ENCODE data around the gene FAM120AOS. TPM values are rescaled to one million over a fixed set of nuclear protein-coding genes. Genes with fewer than 3 reads are reported as not detected.

The FAM120AOS gene
- total and polyA plus RNA-seq, 2 of the 8 experiments (the other 6 are each of a cell fraction or from before 2014, with no cell fraction given), result 29.6 to 37.6 TPM

DNA sequence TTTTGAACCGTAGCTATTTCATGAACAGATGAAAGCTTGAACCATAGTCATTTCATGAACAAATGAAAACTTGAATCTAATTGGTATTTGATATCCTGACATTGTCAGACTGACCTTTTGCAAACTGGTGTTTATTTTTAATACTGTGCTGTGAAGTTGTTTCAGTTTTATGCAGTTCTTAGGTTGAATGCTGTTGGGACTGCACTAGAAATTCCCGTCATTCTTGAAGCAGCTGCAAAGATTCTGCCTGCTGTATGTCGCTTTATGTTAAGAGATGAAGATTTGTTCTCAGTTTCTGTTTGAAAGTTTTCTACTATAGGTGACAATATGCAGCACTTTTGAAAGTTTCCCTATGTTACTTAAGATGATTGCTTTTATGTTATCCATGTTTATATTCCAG lies 22.5 kb upstream of the FAM120AOS start (continued):
- no peak for TF ChIP-seq EZH2 (IDR thresholded peaks at IDR 0.05; ENCODE audit: low read depth, low read length, severe bottlenecking)
- no peak for TF ChIP-seq SAP30 (IDR thresholded peaks at IDR 0.05; ENCODE audit: insufficient read depth, insufficient replicate concordance, low read length)
- TF ChIP-seq ZNF274 (IDR thresholded peaks at IDR 0.05; ENCODE audit: borderline replicate concordance, extremely low read depth, low read length), result no peak
